NCI-H1417 (cell line): ENCODE measurements around the gene NKAIN1.
"Not testable (repeated sequence)": the region's sequence is repeated elsewhere in the genome, so short reads cannot be mapped to it uniquely, and the experiment has no call there.

ENCODE experiments used
- DNase-seq, 3 experiments: peaks; one replicate each; lab custom pipeline; 2025; lab: John Stamatoyannopoulos, UW

Gene NKAIN1

DNA sequence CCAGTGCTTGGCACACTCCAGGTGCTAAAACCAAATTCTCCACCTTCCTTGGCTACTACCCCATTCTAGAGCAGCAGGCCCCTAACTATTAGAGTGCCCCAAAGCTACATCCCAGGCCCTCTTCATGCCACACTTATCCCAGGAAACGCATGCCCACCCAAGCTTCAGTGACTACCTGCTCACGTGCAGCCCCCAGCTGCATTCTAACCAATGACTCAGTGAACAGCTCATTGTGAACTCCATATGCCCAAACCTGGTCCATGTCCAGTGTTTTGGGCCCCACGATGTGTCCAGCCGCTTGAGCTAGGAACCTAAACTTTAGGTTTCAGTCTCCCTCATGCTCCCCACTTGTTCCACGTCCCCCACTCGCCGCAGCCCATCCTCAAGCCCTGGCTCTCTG is 41.5 kb downstream of the NKAIN1 start:
- no peak for DNase-seq

DNA sequence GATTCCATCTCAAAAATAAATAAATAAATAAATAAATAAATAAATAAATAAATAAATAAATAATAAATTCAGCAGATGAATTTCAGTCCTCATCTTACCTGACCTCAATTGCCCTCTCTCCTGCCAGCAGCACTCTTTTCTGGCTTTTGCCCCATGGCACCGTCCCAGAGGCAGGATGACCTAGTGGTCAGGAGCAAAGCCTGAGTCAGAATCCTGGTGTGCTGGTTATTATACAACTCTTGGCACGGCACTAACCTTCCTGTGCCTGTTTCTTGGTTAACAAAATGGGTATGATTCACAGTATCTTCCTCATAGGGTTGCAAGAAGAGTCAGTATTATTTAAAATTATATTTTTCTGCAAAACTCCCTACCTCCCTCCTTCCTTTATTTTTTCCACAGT is 43.0 kb downstream of the NKAIN1 start:
- no peak for DNase-seq

DNA sequence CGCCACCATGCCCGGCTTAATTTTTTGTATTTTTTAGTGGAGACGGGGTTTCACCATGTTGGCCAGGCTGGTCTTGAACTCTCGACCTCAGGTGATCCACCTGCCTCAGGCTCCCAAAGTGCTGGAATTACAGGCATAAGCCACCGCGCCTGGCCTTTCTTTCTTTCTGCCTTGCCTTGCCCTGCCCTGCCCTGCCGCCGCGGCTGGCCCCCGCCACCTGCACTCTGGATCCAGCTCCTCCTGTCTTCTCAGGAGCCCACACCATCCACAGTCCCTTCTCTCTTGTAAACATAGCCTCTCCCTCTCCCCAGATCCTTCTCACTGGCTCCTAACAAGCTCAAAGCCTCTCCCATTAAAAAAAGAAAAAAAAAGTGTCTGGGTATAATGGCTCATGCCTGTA is 44.4 kb downstream of the NKAIN1 start:
- DNase-seq, result peak in 1 of 3 experiments; percentile 6

DNA sequence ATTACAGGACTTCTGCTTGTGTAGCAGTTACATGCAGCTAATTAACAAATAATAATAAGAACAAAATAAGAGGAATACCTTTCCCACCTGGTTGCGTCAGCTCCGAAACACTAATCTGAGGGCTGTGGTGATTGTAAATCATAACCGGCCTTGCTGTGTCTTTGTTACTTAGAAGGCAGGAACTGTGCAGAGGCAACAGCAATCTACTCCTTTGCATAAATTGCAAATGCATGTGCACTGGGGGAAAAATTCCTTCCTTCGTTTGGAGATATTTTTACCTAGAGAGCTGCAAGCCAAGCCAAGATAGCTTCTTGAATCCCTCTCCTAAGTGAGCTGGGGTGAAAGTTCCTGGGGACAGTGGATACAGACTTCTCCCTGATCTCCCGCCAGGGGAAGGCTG is 46.0 kb downstream of the NKAIN1 start:
- DNase-seq, result no peak

DNA sequence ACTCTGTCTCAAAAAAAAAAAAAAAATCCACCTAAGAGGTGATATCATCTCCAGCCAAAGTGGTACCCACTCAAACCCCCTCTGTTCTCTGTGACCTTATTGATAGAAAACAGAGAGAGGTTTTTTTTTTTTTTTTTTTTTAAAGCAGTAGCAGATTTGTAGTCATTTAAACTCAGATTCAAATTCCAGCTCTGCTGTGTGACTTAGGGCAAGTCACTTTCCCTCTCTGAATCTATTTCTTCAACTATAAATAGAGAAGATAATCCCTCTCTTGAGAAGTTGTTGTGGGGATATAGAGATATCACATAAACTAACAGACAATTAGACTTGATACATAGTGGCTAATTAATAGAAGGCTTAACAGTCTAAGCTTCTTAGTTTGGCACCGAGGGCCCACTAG is 48.4 kb downstream of the NKAIN1 start:
- DNase-seq, result no peak

DNA sequence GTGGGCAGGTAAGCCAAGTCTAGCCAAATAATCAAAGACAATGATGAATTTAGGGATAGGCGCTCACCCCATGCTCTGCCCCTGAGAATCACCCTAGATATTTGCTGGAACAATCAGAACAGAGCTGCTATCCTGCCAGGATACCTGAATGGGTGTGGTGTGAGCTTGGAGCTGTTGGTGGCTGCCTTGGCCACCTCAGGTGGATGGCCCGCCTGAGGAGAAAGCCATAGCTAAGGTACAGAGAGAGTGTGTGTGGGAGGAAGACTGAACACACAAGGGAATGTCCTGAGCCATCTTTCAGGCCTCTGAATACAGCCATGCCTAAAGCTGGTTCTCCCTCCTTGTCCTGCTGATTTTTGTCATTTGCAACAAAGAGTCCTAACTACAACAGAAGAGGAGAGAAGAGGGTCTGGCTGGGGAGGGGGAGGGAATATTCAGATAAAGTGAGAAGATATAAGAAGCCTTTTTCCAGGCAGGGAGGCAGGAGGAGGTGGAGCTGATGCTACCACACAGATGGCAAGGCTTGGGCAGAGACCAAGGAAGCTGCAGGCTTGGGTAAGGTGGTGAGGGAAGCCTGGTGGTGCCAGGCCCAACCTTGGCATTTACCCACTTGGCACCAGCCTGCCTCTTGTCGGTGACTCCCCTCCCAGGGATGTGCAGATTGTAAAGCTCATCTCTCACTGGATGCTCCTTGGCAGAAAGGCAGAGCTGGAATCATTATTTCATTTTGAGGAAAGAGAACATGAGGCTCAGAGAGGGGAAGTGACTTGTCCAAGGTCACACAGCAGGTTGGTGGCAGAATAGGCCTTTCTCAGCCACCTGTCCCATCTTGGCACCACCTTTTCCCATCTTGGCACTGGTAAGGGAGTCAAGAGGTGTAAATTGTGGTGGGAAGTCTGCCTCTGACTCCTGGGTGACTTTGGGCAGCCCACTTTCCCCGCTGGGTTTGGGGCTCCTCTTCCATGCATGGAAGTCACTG is 49.7 kb downstream of the NKAIN1 start:
- no peak for DNase-seq

DNA sequence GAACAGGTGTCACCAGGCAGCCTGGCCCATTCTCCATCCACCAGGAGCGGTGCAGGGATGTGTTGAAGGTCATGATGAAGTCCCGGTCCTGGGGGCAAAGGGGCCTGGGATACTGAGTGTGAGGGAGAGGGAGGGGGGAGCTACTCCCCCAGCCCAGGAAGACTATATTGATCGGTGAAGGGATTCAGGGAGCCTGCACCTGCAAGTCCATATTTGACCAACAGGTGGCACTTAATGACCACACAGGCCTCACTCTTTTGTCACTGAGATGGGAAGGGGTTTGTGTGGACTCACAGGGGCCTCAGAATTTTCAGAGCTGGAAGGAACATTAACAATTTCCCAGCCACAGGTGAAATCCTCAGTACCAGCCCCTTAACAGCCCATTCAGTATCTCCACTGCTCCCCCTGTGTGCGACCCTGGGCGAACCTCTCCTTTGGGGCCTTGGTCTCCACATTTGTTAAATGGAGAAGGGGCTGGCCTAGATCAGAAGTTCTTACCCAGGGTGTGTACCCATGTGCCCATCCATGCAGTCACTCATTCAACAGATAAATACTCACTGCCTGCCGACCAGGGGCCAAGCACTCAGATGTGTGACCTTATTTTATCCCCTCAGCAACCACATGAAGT is 55.6 kb downstream of the NKAIN1 start:
- peak; percentile 50 to 81 (median 55) for DNase-seq

DNA sequence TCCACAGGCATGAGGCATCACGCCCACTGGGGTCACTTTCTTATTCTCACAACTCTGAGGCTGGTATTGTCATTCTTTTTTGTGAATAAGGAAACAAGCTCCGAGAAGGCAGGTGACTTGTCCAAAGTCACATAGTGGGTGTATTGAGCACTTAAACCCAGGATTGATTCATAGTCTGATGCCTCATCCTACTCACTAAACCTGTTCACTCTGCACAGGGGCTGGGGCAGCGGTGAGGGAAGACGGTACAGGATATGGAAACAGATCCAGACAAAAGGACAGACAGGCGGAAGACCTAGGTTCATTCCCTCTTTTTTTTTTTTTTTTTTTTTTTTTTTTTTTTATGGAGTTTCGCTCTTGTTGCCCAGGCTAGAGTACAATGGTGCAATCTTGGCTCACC is 56.6 kb downstream of the NKAIN1 start:
- DNase-seq, result no peak

DNA sequence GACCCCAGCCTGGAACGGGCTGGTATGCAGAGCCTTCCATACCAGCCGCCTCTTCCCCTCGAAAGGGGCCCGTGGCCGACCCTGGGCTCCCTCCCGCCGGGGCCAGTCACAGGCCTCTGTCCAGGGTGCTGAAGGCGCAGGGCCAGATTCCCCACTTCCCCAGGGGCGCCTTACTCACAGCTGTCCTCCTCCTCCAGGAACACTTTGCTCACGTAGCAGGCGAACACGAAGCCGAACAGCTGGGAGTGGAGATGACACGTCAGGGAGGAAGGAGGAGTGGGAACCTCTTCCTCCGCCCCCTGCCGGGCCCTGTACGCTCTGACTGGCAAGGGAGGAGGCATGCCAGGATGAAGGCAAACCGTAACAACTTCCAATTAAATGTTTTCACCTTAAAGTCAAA is 57.3 kb downstream of the NKAIN1 start:
- DNase-seq, result peak; percentile 24 to 59 (median 52)

DNA sequence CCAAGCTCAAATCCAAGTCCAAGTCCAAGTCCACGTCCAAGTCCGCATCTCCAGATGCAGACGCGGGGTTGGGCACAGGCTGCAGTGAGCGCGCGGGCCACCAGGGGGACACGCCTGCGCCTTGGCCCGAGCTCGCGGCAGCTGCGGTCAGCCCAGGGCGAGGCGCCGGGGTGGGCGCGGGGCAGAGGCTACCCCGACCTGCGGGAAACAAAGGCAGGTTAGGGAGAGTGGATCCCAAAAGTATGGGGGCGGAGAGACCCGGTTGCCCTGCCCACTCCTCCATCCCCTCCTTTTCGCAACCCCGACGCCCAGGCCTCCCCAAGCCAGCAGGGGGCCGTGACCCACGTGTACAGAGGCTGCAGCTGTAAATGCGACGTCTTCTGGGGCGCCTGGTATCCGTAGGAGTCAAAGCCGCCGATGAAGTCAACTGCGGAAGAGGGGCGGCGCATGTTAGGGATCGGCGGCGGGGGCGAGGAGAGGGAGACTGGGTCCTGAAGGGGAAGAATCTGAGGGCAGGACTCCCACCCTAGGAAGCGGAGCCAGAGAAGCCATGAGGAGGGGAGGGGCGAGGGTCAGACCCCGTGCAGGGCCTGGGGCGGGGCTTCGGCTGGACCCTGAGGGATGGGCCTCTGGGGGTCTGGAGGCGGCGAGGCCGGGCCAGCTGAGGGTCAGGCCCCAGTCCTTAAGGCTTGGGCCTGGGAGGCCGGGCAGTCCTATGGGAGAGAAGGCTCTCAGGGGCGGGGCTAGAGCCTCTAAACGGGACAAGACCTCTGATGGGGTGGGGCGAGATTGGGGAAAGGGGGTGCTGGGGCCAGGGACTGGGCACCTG is 58.0 kb downstream of the NKAIN1 start:
- DNase-seq, result peak; percentile 68 to 80 (median 79)

DNA sequence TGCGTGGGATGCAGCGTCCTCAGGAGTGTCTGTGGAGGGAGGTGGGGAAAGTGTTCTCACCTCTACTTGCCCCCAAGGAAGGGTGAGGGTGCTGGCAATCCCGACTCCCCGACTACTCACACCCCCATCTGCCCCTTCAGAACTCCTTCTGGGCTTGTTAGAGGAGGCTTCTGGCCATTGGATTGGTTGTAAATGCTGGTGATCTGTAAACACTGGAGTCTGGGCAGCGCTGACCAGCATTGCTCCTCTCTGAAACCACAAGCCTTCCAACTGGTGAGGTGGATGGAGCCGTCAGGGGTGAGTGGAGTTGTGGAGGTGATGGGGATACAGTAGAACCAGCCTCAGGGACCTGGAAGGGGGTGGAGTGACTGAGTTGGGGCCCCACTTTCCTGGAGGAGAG is 59.3 kb downstream of the NKAIN1 start:
- no peak for DNase-seq

DNA sequence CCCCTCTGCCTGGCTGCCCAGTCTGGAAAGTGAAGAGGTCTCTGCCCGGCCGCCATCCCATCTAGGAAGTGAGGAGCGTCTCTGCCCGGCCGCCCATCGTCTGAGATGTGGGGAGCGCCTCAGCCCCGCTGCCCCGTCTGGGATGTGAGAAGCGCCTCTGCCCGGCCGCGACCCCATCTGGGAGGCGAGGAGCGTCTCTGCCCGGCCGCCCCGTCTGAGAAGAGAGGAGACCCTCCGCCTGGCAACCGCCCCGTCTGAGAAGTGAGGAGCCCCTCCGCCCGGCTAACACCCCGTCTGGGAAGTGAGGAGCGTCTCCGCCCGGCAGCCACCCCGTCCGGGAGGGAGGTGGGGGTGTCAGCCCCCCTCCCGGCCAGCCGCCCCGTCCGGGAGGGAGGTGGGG is 63.4 kb downstream of the NKAIN1 start:
- not testable (repeated sequence) for DNase-seq

DNA sequence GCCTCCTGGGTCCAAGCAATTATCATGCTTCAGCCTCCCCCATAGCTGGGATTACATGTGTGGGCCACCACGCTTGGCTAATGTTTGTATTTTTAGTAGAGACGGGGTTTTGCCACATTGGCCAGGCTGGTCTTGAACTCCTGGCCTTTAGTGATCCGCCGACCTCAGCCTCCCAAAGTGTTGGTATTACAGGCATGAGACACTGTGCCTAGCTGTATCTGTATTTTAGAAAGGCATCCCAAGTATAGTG is 69.3 kb downstream of the NKAIN1 start:
- DNase-seq, result no peak

DNA sequence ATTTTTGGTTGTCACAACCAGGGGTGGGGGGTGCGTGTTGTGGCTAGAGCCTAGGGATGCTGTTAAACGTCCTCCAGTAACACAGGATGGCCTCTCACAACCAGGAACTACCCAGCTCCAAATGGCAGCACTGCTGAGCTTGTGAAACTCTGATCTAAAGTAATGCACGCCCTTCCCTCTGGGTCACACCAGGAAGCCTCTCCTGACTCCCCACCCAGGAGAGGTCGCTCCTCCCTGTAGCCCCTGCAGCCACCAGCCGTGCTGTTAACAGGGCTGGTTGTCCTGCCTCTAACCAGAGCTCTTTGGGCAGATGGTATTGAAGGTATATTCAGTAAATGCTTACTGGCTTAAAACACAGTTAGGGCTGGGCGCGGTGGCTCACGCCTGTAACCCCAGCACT is 73.2 kb downstream of the NKAIN1 start:
- DNase-seq, result no peak

DNA sequence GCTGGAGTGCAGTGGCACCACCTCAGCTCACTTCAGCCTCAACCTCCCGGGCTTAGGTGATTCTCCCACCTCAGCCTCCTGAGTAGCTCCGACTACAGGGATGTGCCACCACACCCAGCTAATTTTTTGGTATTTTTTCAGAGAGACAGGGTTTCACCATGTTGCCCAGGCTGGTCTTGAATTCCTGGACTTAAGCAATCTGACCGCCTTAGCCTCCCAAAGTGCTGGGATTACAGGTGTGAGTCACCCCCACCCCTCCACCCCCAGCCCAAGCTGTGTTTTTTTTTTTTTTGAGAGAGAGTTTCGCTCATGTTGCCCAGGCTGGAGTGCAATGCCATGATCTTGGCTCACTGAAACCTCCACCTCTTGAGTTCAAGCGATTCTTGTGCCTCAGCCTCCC is 75.4 kb downstream of the NKAIN1 start:
- DNase-seq, result no peak

DNA sequence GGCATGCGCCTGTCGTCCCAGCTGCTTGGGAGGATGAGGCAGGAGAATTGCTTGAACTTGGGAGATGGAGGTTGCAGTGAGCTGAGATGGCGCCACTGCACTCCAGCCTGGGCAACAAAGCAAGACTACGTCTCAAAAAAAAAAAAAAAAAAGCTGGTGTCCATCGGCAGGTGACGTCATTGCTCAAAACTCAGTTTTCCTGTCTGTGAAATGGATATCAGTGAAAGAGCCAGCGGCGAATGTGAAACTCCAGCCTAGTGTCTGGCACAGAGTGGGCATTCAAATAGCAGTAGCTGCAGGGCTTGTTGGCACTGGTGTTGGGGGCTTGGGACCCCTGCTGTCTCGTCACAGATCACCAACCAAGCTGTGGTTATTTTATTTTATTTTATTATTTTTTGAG is 75.8 kb downstream of the NKAIN1 start:
- no peak for DNase-seq

DNA sequence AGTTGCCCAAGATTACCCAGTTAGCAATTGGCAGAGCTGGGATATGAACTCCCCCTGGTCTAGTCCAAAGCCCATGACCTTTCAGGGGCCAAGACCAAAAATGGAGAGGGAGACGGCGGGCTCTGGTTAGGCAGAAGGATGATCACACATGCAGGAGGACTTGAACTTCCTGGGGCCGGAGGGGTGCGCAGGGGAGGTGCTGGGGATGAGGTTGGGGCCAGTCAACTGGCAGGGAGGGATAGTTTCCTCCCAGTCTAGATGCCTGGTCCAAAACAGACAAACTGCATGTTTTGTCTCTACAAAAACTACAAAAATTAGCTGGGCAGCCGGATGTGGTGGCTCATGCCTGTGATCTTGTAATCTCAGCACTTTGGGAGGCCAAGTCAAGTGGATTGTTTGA is 78.1 kb downstream of the NKAIN1 start:
- no peak for DNase-seq

DNA sequence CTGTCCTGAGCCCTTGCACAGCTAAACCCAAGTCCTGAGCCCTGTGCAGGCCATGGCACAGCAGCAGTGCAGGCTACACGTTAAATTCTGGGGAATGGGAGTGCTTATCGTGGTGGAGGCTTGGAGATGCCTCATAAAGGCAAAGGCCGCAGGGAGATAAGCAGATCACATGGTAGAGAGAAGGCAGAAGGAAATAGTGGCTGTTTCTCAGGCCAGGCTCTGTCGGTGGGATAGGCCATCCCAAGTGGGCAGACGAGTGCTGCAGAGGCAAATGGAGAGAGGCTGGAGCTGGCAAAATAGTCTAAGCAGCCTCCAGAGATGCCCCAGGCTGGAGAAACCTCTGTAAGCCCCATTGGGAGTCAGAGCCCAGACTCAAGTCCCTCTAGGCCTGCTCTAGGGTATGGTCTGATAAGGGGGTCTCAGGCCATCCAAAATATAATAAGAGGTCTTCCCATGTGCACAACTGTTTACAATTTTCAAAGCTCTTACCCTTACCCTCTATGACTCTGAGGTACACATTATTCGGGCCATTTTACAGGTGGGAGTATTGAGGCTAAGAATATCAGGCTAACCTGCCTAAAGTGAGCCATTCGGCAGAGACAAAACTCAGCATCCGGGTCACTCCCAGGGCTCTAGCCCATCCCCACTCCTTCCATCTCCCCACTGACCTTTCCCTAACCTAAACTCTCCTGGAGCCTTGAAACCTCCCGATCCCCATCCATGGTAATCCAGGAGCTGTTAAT is 79.6 kb downstream of the NKAIN1 start:
- DNase-seq, result no peak

DNA sequence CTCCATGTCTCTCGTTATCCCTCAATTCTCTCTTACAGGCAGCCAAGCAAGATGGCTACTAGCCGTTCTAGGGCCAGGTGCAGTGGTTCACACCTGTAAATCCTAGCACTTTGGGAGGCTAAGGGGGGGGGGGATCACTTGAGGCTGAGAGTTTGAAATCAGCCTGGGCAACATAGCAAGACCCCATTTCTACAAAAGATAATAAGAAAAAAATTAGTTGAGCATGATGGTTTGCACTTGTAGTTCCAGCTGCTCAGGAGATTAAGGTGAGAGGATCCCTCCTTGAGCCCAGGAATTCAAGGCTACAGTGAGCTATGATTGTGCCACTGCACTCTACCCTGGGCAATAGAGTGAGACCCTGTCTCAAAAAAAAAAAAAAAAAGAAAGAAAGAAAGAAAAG is 80.4 kb downstream of the NKAIN1 start:
- DNase-seq, result no peak

DNA sequence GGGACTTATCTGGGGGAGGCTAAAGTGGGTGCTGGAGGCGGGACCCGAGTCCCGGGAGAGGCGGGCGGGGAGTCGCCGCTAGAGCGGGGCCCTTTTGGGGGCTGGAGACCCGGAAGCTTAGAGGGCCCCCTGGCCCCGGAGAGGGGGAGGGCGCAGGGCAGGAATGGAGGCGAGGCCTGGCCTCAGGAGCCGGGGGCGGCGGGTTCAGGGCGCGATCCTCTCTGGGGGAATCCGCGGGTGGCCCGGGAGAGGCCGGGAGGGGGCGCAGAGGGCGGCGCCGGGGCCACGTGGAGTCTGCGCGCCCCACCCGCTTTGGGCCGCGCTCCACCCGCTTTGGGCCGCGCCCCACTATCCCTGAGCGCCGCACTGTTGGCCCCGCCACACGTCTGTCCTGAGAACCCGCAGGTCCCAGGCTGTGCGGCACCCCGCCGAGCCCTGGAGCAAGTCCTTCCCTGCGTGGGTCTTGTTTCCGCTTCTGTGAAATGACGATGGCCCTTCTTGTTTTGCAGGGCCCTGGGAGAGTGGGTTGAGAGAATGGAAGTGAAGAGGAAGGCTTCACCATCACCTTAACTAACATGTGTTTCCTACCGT is 84.4 kb downstream of the NKAIN1 start:
- DNase-seq, result peak; percentile 51 to 75 (median 70)

DNA sequence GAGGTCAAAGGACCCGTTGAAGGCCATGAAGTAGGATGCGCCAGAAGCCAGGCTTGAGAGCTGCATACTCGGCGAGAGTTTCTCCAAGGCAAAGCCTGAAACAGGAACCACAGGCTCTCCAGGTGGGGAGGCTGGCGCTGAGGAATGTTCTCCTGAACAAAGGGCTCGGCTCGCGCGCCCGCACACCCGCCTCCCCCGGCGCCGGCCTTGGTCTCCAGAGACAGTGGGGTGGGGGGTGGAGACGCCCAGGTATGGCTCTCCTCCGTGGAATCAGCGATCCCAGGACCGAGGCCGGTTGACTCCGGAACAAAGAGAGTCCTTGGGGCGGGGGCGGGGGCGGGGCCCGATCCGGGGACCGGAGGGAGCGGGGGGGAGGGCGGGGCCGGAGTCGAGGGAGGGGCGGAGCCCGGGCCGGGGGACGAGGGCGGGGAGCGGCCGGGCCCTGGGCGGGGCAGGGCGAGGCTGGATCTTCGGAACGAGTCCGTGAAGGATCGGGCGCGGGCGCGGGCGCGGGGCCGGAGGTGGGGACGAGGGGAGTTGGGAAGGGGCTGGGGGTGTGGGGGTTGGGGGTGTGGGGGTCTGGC is 85.0 kb downstream of the NKAIN1 start:
- DNase-seq, result peak; percentile 79 to 93 (median 88)
